Nephron progenitor cell (in vitro differentiated cells): Measurements from ENCODE around the gene OCRL.
"Not testable (repeated sequence)": the region's sequence is repeated elsewhere in the genome, so short reads cannot be mapped to it uniquely, and the experiment has no call there.

ENCODE experiments used
- DNase-seq: peaks from one replicate; pipeline ENCODE4 v3.0.0; 2021
- H3K27ac Mint-ChIP-seq: 2 replicates; pipeline ENCODE4 v1.8.0; 2021; ENCODE audit warnings: mild to moderate bottlenecking, moderate library complexity, mixed read lengths
- H3K27me3 Mint-ChIP-seq: 2 replicates; pipeline ENCODE4 v1.8.0; 2021; ENCODE audit warnings: mild to moderate bottlenecking, low read depth, mixed read lengths; ENCODE audit not compliant: poor library complexity
- H3K36me3 Mint-ChIP-seq: 2 replicates; pipeline ENCODE4 v1.8.0; 2021; ENCODE audit warnings: low read depth, mixed read lengths
- H3K4me1 Mint-ChIP-seq: 2 replicates; pipeline ENCODE4 v1.8.0; 2021; ENCODE audit warnings: mixed read lengths
- H3K4me3 Mint-ChIP-seq: 2 replicates; pipeline ENCODE4 v1.8.0; 2021; ENCODE audit warnings: mild to moderate bottlenecking, moderate library complexity, mixed read lengths
- H3K9me3 Mint-ChIP-seq: 2 replicates; pipeline ENCODE4 v1.8.0; 2021; ENCODE audit warnings: mild to moderate bottlenecking, moderate library complexity, mixed read lengths
- CTCF ChIP-seq: fragments of 200-600 bp; sonication (generic); IDR thresholded peaks from 2 replicates; pipeline ENCODE4 v1.5.0; 2021; ENCODE audit warnings: antibody characterized with exemption

OCRL gene

GRCh38 chrX:129556806-129557315, 16.8 kb downstream of the OCRL start:
- H3K4me1 Mint-ChIP-seq: no peaks in the 10 kb centered on the region
- DNase-seq: no peak
- no peaks in the 10 kb centered on the region for H3K27me3 Mint-ChIP-seq
- H3K27ac Mint-ChIP-seq: no peak overlapping the region
- no peak overlapping the region for H3K4me3 Mint-ChIP-seq
- H3K36me3 Mint-ChIP-seq: peaks cover 54% of the 10 kb centered on the region
- TF ChIP-seq CTCF: no peak
- H3K9me3 Mint-ChIP-seq: no peaks in the 10 kb centered on the region

DNA sequence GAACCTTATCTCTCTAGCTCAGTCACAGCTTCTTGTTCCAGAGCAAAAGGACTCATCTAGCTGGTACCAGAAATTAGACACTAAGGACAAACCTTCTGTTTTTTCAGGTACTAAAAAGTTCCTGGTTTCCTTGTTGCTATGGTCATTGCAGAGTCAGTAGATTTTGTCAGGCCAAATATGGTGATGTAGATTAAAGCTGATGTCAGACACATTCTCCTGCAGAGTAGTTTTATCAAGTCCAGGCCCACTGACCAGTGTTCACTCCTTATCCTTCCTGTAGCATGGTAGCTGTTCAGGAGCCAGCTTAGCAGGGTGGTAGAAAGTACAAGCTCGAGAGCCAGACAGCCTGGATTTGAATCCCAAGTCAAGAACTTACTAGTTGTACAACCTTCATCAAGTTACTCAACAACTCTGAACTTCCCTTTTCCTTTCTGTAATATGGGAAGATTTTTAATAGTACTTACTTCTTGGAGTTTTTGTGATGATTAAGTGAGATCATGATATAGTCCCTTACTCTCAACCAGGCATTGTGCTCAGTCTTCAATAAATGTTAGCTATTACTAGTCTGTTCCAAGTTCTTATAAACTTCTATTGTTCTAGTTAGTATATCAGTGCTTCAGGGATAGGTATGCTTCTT, 17.9 kb downstream of the OCRL start:
- H3K4me3 Mint-ChIP-seq: no peak overlapping the region
- DNase-seq: no peak
- peaks cover 61% of the 10 kb centered on the region for H3K36me3 Mint-ChIP-seq
- no peak overlapping the region for H3K27ac Mint-ChIP-seq
- H3K27me3 Mint-ChIP-seq: no peaks in the 10 kb centered on the region
- no peak for TF ChIP-seq CTCF
- no peaks in the 10 kb centered on the region for H3K4me1 Mint-ChIP-seq
- no peaks in the 10 kb centered on the region for H3K9me3 Mint-ChIP-seq

DNA sequence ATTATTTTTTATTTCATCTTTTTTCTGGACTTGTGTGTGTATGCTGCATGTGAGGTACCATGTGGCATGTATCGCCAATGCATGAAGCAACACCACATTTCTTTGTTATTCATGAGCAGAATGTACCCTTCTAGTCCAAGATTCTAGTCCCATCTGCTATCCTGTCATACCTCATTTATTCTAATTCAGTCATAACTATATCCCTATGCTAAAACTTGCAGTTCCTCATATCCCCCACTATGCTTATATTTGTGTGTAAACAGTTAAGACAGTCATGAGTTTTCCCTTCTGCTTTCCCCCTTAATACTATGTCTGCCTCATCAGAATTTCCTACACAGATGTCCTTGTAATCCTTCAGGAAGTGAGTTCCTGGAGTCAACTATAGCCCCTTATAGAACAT, 19.7 kb downstream of the OCRL start:
- H3K27me3 Mint-ChIP-seq: no peaks in the 10 kb centered on the region
- H3K4me1 Mint-ChIP-seq: no peaks in the 10 kb centered on the region
- TF ChIP-seq CTCF: no peak
- H3K9me3 Mint-ChIP-seq: peaks cover 4% of the 10 kb centered on the region
- no peak overlapping the region for H3K27ac Mint-ChIP-seq
- H3K36me3 Mint-ChIP-seq: peaks cover 68% of the 10 kb centered on the region
- no peak overlapping the region for H3K4me3 Mint-ChIP-seq
- DNase-seq: no peak

DNA sequence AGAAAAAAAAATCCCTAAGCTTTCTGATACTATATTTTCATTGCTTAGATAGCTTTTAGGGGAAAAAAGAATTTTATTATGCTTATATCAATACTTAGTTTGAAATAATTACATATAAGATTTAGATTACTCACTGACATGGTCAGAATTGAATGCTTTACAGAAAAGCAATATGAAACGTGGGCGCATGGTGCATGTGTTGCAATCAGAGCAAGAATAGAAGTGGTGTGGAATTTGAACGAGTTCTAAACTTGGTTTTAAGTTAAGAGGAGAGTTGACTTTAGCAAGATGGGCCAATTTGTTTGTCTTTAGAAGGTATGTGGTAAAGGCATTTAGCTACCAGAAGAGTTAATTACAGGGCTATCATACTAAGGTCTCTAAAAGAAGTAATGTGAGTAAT, 21.4 kb downstream of the OCRL start:
- DNase-seq: no peak
- Mint-ChIP-seq H3K4me3 (no peak overlapping the region), H3K36me3 (peaks cover 78% of the 10 kb centered on the region), H3K9me3 (peaks cover 4% of the 10 kb centered on the region), H3K27ac (no peak overlapping the region), H3K4me1 (no peaks in the 10 kb centered on the region), H3K27me3 (no peaks in the 10 kb centered on the region)
- no peak for TF ChIP-seq CTCF

- peaks cover 83% of the 10 kb centered on the region for H3K36me3 Mint-ChIP-seq
- H3K4me1 Mint-ChIP-seq, H3K9me3 Mint-ChIP-seq, H3K4me3 Mint-ChIP-seq, H3K27ac Mint-ChIP-seq, DNase-seq, H3K27me3 Mint-ChIP-seq: not testable (repeated sequence)
Measured at GRCh38 chrX:129564345-129564744, 24.3 kb downstream of the OCRL start.

GRCh38 chrX:129565046-129565650, 25.1 kb downstream of the OCRL start:
- H3K4me1 Mint-ChIP-seq: no peaks in the 10 kb centered on the region
- H3K36me3 Mint-ChIP-seq: peaks cover 79% of the 10 kb centered on the region
- no peaks in the 10 kb centered on the region for H3K27me3 Mint-ChIP-seq
- DNase-seq: no peak
- TF ChIP-seq CTCF: no peak
- H3K9me3 Mint-ChIP-seq: peaks cover 4% of the 10 kb centered on the region
- H3K4me3 Mint-ChIP-seq: no peak overlapping the region
- H3K27ac Mint-ChIP-seq: no peak overlapping the region
